ENCODE measurements around the gene CCL25. TPM values are rescaled to one million over a fixed set of nuclear protein-coding genes. Genes with fewer than 3 reads are reported as not detected.

The CCL25 gene
- total RNA-seq, 2 donors from 2014 or later, result not detected

- Histone ChIP-seq H3K9me3 (ENCODE audit: control insufficient read depth, low read length) (no peaks in the 10 kb centered on the region), H3K9ac (ENCODE audit: extremely low read depth, low read length, poor library complexity, severe bottlenecking) (no peak overlapping the region), H3K4me1 (ENCODE audit: control insufficient read depth, insufficient read depth, low read length) (no peaks in the 10 kb centered on the region), H3K27ac (ENCODE audit: low read depth, low read length) (no peak overlapping the region), H3K4me3 (ENCODE audit: low read length) (peak overlapping the region; percentile 70), H3K27me3 (ENCODE audit: control insufficient read depth, insufficient read depth, low read length, poor library complexity, severe bottlenecking) (peaks cover 15% of the 10 kb centered on the region), H3K36me3 (ENCODE audit: control insufficient read depth, insufficient read depth, low read length) (no peaks in the 10 kb centered on the region)
- Mint-ChIP-seq H3K36me3 (ENCODE audit: low read depth) (no peaks in the 10 kb centered on the region), H3K4me3 (peak overlapping the region; percentile 40), H3K9me3 (no peaks in the 10 kb centered on the region), H3K27ac (no peak overlapping the region), H3K4me1 (peaks cover 13% of the 10 kb centered on the region), H3K27me3 (ENCODE audit: insufficient read depth) (peaks cover 39% of the 10 kb centered on the region)
- 16 to 31% methylated on average over 8 to 49 of the region's 49 CpGs for WGBS, 2 experiments (ENCODE audit: insufficient coverage in 1 of 2, insufficient read length in 1 of 2)
- peak; percentile 25 for TF ChIP-seq CTCF (conservative IDR thresholded peaks at IDR 0.05)
- peak; percentile 100 for DNase-seq
Measured at GRCh38 chr19:8050274-8051096, 2.1 kb upstream of the CCL25 start.

DNA sequence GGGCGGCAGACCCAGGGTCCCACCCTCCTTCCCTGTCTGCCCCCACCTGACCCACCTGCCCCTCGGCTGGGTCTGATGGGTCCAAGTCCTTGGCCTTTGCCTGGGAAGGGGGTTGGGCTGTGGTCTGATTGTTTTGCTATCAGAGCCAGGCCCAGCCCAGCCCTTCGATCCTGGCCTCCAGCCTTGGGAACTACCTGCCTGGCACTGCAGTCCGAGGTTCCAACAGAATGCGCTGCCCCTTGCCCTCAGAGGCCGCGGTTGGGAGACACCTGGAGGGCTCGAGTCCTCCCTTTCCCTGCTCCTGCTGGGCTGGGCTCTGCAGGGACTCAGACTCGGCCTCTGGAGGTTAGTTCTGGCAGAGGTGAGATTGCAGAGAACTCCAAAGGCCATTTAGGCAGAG, 1.6 kb downstream of the CCL25 start:
- Histone ChIP-seq H3K9ac (ENCODE audit: extremely low read depth, low read length, poor library complexity, severe bottlenecking) (no peak overlapping the region), H3K27me3 (ENCODE audit: control insufficient read depth, insufficient read depth, low read length, poor library complexity, severe bottlenecking) (peaks cover 11% of the 10 kb centered on the region), H3K36me3 (ENCODE audit: control insufficient read depth, insufficient read depth, low read length) (no peaks in the 10 kb centered on the region), H3K4me3 (ENCODE audit: low read length) (no peak overlapping the region), H3K9me3 (ENCODE audit: control insufficient read depth, low read length) (no peaks in the 10 kb centered on the region), H3K27ac (ENCODE audit: low read depth, low read length) (no peak overlapping the region), H3K4me1 (ENCODE audit: control insufficient read depth, insufficient read depth, low read length) (no peaks in the 10 kb centered on the region)
- no peaks in the 10 kb centered on the region for H3K36me3 Mint-ChIP-seq (ENCODE audit: low read depth)
- TF ChIP-seq CTCF (conservative IDR thresholded peaks at IDR 0.05), result no peak
- WGBS, 2 experiments (ENCODE audit: insufficient coverage in 1 of 2, insufficient read length in 1 of 2), result 75 to 88% methylated on average over 7 to 9 of the region's 9 CpGs
- H3K27me3 Mint-ChIP-seq (ENCODE audit: insufficient read depth), result peaks cover 18% of the 10 kb centered on the region
- H3K9me3 Mint-ChIP-seq, result no peaks in the 10 kb centered on the region
- no peak overlapping the region for H3K27ac Mint-ChIP-seq
- peak; percentile 72 for DNase-seq
- peaks cover 13% of the 10 kb centered on the region for H3K4me1 Mint-ChIP-seq
- no peak overlapping the region for H3K4me3 Mint-ChIP-seq

- H3K36me3 Mint-ChIP-seq (ENCODE audit: low read depth), result peaks cover 6% of the 10 kb centered on the region
- no peak for TF ChIP-seq CTCF (conservative IDR thresholded peaks at IDR 0.05)
- H3K4me3 ChIP-seq (ENCODE audit: low read length), result no peak overlapping the region
- no peaks in the 10 kb centered on the region for H3K4me1 ChIP-seq (ENCODE audit: control insufficient read depth, insufficient read depth, low read length)
- no peak overlapping the region for H3K27ac Mint-ChIP-seq
- H3K4me1 Mint-ChIP-seq, result peaks cover 13% of the 10 kb centered on the region
- DNase-seq, result no peak
- no peaks in the 10 kb centered on the region for H3K27me3 ChIP-seq (ENCODE audit: control insufficient read depth, insufficient read depth, low read length, poor library complexity, severe bottlenecking)
- no peak overlapping the region for H3K27ac ChIP-seq (ENCODE audit: low read depth, low read length)
- no peak overlapping the region for H3K4me3 Mint-ChIP-seq
- no peaks in the 10 kb centered on the region for H3K9me3 Mint-ChIP-seq
- H3K9me3 ChIP-seq (ENCODE audit: control insufficient read depth, low read length), result no peaks in the 10 kb centered on the region
- no peaks in the 10 kb centered on the region for H3K27me3 Mint-ChIP-seq (ENCODE audit: insufficient read depth)
- 91 to 95% methylated on average over 4 of the region's 4 CpGs for WGBS, 2 experiments (ENCODE audit: insufficient coverage in 1 of 2, insufficient read length in 1 of 2)
- H3K9ac ChIP-seq (ENCODE audit: extremely low read depth, low read length, poor library complexity, severe bottlenecking), result no peak overlapping the region
- H3K36me3 ChIP-seq (ENCODE audit: control insufficient read depth, insufficient read depth, low read length), result no peaks in the 10 kb centered on the region
Measured at GRCh38 chr19:8056533-8056932, 4.0 kb downstream of the CCL25 start.

Measured in endodermal cell (in vitro differentiated cells).